Keratinocyte (primary cell): Measurements from ENCODE around the gene REELD1.

Experiments
- CTCF ChIP-seq, 3 experiments: IDR thresholded peaks in 1 of 3; conservative IDR thresholded peaks in 1 of 3; optimal IDR thresholded peaks in 1 of 3; 2 replicates in 2 of 3; 3 replicates in 1 of 3; pipeline versions ENCODE3 to v1.5.1; 2011; ENCODE audit warnings: low read length in 3 of 3, mild to moderate bottlenecking in 3 of 3, moderate library complexity in 2 of 3, control low read depth in 1 of 3, inconsistent platforms in 1 of 3; ENCODE audit not compliant: insufficient read depth in 2 of 3; ENCODE audit errors: extremely low read depth in 1 of 3
- EZH2 ChIP-seq: IDR thresholded peaks from one replicate; pipeline ENCODE4 v1.6.1; 2012; ENCODE audit warnings: inconsistent platforms, mild to moderate bottlenecking, low read length, moderate library complexity

GRCh38 chr4:146183209-146183608, 31.1 kb upstream of the REELD1 start:
- TF ChIP-seq EZH2 = no peak
- TF ChIP-seq CTCF (optimal IDR thresholded peaks at IDR 0.05 in 1 of 3, IDR thresholded peaks at IDR 0.05 in 1 of 3, conservative IDR thresholded peaks at IDR 0.05 in 1 of 3; ENCODE audit: extremely low read depth in 1 of 3, insufficient read depth in 2 of 3, low read length in 3 of 3) = no peak
